GM19239 (cell line): ENCODE results near the gene ZSWIM1.

Experiments
- DNase-seq: peaks from one replicate; pipeline ENCODE4 v3.0.0; 2011; ENCODE audit warnings: low spot score; ENCODE audit not compliant: insufficient read length
- FAIRE-seq: peaks from 2 replicates; lab custom pipeline; 2011; peaks lifted over from hg19 to GRCh38; lab: Jason Lieb, UNC

ZSWIM1 gene

DNA sequence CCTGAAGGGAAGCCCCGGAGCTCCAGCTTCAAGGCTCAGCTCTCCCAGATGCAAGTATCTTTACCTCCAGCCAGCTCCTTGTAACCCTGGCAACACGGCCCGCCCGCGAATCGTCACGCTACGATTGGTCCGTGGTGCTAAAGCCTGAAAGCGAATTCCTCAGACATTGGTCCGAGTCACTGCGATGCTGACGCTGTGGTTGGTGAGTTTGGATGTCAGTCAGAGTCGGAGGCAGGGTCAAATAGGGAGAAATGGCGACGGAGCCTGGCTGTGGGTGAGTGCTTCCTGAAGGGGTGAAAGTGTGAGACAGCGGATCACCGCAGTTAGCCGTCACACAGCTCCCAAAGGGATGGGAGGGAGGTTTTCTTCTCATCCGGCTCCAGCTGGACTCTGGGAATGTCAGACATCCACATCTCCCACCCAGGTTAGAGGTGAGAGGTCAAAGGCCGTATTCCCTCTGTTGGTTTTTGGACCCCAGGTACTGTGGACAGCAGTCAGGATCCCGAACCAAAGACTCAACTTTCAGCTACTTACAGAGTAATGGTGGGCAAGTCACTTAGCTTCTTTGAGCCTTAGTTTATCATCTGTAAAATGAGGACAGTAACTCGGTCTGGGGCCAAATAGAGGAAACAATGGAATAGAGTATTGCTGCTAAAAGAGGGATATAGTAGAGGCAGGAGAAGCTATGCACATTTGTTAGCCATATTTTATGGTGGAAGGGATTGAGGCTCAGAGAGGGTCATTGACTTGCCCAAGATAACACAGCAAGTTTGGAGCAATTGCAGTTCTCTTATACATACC lies at the start of gene ZSWIM1:
Gene ZSWIM1 (plus strand): TSS at position 240 of the 801 bp plus-strand sequence. CDS start 1,366 bp downstream, outside the sequence.
- FAIRE-seq = peak; percentile 98

DNA sequence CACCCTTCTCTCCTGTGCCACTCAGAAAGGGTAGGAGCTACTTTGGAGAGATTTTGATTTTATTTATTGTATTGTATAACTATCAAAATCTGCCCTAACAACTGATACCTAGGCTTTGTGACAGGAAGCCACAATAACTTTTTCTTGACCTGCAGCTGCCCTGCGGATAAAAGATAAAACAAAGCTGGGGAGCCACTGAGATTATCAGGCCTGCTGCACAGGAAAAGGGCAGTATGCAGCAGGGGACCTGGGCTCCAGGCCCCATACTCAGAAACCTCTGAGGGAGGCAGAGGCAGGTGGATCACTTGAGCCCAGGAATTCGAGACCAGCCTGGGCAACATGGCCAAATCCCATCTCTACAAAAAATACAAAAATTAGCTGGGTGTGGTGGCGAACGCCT lies 48.4 kb upstream of the ZSWIM1 start:
- no peak for DNase-seq
- no peak for FAIRE-seq

More for the DNA sequence above, at the start of gene ZSWIM1:
- DNase-seq = peak; percentile 95

DNA sequence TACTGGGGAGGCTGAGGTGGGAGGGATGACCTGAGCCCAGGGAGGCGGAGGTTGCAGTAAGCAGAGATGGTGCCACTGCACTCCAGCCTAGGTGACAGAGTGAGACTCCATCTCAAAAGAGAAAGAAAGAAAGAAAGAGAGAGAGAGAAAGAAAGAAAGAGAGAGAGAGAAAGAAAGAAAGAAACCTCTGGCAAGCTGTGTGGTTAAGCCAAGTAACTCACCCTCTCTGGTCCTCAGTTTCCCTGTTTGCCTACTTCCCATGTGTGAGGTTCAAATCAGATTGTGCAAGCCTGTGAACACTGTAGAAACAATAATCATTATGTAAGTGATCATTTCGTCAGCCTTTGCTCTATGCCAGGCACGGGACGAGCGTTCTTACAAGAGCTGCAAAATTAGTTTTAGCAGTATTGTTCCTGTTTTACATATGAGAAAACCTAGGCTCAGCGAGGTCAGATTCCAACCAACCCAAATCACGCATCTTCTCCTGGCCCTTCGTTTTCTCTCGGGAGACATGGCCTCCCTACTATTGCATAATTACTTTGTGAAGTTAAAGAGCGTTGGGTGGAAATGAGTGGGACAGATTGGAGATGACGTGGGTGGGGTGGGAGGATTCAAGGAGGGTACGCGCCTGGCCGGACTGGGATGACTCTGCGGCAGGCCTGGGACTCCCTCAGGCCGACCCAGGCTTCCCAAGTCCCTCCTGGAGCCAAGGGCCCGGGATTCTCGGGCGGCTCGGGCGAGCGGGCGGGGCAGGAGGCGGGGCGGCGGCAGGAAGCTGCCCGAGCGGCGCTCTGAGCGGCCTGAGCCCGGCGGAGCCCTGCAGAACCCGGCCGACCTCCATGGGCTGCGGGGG lies 47.8 kb upstream of the ZSWIM1 start, which contains the start of gene SNX21:
Gene SNX21 (plus strand): TSS at position 770 of the 853 bp plus-strand sequence. CDS start 121 bp downstream, outside the sequence.
- no peak for FAIRE-seq
- DNase-seq = peak; percentile 49

DNA sequence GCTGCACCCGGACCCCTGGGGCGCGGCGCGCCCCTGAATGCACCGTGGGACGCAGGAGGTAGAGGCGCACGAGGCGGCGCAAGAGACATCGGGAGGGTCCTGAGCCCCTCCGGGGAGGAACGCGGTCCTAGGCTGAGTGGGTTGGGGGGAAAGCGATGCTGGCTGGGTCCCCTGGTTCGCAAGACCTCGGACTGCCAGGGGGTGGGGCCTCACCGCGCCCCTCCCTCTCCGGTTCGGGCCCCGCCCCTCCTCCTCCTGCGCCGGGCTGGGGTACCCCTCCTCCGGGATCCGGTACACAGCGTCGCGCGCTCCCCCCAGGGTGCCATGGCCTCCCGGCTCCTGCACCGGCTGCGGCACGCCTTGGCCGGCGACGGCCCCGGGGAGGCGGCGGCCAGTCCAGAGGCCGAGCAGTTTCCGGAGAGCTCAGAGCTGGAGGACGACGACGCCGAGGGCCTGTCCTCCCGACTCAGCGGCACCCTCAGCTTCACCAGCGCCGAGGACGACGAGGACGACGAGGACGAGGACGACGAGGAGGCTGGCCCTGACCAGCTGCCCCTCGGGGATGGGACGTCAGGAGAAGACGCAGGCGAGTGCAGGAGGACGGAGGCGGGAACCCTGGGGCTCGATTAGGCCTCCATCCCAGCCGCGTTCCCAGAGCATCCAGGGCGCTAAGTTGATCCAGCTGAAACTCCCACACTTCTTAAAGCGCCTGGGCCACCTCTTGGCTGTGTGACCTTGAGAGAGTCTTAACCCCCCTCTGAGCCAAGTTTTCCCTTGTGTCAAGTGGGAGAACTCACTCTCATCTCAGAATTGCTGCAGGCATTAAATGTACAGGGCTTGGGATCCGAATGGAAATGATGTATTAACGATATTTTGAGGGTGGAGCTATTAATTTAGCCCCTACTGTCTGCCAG lies 46.9 kb upstream of the ZSWIM1 start:
- DNase-seq = peak; percentile 41
- FAIRE-seq = no peak

DNA sequence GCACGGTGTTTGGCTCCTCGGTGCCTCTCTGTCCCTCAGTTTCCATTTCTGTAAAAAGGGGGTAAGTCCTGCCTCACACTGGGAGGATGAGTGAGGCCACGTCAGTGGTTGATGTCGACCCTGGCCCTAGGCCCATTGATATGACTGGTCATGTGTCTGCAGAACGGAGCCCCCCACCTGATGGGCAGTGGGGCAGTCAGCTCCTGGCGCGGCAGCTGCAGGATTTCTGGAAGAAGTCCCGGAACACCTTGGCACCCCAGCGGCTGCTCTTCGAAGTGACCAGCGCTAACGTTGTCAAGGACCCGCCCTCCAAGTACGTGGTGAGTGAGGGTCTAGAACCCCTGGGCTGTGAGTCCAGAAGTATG lies 46.2 kb upstream of the ZSWIM1 start:
- no peak for FAIRE-seq
- DNase-seq = no peak

DNA sequence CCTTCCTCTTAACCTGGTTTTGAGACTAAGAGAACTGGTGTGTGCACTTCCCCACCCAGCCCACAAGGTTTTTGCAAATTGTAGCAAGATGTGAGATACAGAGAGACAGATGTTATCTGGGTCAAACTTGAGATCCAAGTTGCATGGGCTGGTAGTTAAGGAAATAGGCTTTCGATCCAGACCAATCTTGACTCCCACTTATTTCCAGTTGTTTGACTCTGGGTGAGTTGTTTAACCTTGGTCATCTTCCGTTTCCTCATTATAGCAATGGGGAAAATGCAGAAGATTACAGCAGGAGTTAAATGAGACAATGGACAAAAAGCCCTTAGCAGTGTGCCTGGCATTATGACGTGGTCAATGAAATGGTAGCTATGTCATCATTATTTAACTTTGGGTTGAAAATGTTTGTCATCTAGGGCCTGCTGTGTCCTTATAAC lies 45.7 kb upstream of the ZSWIM1 start:
- DNase-seq = no peak
- FAIRE-seq = no peak

- FAIRE-seq (no peak), DNase-seq (no peak)
Measured at GRCh38 chr20:45835825-45836224, 45.2 kb upstream of the ZSWIM1 start.

DNA sequence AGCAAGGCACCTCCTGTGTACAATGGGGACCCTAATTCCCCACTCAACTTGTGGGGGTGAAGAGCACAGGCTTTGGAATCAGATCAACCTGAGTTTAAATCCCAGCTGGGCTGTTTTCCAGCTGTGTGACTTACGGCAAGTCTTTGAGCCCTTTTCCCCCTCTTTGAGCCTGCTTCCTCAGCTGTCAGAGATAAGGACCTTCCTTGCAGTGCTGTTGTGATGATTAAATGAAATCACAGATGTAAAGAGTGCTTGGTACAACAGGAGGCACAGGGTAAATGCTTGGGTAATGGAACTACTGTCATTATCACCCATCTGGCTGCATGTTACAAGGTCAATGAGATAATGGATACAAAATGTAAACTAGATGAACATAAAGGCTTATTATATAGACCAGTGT lies 44.2 kb upstream of the ZSWIM1 start:
- DNase-seq (no peak), FAIRE-seq (no peak)

DNA sequence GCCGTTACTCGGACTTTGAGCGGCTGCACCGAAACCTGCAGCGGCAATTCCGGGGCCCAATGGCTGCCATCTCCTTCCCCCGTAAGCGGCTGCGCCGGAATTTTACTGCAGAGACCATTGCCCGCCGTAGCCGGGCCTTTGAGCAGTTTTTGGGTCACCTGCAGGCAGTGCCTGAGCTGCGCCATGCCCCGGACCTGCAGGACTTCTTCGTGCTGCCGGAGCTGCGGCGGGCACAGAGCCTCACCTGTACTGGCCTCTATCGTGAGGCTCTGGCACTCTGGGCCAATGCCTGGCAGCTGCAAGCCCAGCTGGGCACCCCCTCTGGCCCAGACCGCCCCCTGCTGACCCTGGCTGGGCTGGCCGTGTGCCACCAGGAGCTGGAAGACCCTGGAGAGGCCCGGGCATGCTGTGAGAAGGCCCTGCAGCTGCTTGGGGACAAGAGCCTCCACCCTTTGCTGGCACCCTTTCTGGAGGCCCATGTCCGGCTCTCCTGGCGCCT lies 40.3 kb upstream of the ZSWIM1 start:
- FAIRE-seq (no peak), DNase-seq (no peak)

DNA sequence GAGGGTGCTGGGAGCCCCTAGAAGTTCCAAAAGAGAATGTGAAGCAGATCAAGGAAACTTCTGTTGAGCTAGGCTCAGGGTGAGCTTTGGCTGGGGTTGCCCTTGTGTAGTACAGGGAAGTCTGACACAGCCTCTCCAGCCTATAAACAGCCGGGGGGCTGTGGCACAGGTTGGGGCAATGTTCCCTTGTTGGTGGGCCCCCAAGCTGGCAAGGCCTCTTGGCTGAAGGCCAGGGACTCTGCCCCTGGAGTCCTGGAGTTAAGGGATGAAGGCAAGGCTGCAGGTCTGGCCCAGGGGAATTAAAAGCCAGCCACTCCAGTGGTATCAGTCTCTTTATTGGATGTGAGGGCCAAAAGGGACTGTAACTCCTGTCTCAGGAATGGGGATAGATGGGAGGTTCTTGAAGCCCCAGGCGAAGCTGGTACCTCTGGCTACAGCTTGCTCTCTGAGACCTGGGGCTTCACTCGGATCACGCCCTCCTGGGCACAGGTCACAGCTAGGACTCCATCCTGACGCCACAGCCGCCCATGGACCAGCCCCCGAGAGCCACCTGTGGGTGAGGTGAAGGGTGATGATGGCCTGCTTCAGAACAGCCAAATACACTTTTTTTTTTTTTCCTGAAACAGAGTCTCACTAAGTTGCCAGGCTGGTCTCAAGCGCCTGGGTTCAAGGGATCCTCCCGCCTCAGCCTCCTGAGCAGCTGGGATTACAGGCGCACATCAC lies 39.5 kb upstream of the ZSWIM1 start:
- FAIRE-seq = no peak

DNA sequence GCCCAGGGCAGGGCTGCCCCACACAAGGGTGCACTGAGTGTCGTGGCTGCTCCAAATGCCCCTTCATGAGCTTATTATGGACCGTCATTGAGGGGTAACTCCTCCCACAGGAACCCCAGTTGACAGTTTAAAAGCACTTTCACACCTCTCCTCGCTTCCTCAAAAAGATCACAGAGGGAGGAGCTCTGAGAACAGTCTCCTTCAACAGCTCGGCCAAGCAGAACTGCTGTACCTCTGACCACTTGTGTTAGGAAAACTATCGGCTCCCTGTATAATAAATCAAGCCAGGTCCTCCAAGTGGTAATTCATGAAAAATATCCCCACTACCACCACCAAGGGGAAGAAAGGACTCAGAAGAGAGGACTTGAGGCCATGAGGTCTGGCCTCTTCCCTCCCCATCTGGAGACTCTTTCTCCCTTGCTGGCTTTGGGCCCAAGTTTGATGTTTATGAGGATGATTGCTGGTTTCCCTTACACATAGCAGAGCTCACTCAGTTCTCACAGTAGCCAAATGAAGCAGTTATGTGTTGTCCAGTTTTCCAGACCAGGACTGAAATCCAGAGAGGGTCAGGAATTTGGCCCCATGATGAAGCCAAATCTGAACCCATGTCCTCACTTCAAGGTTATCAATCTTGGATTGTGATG lies 38.7 kb upstream of the ZSWIM1 start:
- FAIRE-seq (no peak), DNase-seq (peak; percentile 48)

More for the DNA sequence above, 39.5 kb upstream of the ZSWIM1 start:
- no peak for DNase-seq

- FAIRE-seq (no peak), DNase-seq (no peak)
Measured at GRCh38 chr20:45843506-45843905, 37.5 kb upstream of the ZSWIM1 start.

DNA sequence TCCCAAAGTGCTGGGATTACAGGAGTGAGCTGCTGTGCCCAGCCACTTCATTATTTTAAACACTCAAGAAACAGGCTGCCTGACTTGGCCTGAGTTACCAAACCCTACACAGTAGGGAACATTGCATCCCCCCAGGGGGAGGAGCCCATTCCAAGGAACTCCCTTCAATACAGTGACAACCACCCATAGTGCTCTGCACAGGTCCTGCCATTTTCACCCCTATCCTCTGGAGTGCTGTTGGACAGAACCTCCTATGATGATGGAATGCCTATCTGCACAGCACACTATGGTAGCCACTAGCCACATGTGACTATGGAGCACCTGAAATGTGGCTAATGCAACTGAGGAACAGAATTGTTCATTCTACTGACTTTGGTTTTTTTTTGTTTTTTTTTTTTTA lies 35.6 kb upstream of the ZSWIM1 start:
- FAIRE-seq (no peak), DNase-seq (no peak)

DNA sequence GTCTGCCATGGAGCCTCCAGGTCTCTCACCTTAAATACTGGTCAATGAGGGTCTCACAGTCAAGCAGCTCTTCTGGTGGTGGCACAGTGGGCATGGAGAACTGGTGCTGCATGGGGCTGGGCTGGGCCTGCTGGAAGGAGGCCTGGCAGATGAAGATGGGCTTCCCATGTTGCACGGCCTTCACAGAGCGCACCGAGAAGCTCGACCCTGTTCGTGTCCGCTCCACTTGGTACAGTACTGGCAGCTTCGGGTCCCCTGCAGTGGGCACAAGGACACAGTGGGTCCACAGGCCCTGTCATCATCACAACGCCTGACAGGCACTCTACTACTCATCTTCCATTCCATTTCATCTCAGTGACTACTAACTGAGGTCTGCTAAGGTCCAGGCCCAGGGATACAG lies 32.6 kb upstream of the ZSWIM1 start:
- FAIRE-seq (no peak), DNase-seq (no peak)

GRCh38 chr20:45848969-45849582 lies 32.0 kb upstream of the ZSWIM1 start:
- no peak for FAIRE-seq
- DNase-seq = no peak

GRCh38 chr20:45850238-45850637 lies 30.8 kb upstream of the ZSWIM1 start:
- FAIRE-seq = no peak
- DNase-seq = no peak

DNA sequence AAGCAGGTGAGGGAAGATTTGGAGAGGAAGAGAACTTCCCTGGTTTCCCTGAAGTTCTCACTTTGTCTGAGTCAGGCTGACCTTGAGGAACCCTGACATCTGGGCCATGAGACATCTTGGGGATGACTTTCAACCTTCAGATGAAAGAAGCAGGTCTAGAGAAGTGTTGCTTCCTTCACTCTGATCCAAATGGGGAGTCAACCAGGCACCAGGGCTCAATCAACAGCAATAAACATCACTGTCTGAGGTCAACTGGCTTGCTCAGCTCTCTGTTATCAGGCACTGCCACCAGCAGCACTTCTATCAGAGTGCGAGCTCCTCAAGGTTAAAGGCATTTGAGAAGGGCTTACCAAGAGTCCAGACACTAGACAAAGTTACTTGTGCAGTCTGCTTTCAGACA lies 30.1 kb upstream of the ZSWIM1 start:
- FAIRE-seq = no peak
- DNase-seq = no peak

GRCh38 chr20:45851501-45851900 lies 29.5 kb upstream of the ZSWIM1 start:
- DNase-seq (no peak), FAIRE-seq (no peak)
